ENCODE data around the gene GET4. TPM values are rescaled to one million over a fixed set of nuclear protein-coding genes. Genes with fewer than 3 reads are reported as not detected.

GET4 gene
- total and polyA plus RNA-seq, 12 donors = 38.3 to 190 (median 69.4) TPM

GRCh38 chr7:855686-856369 is 20.5 kb upstream of the GET4 start:
- Histone ChIP-seq H3K27me3 (no peaks in the 10 kb centered on the region), H3K27ac (no peak overlapping the region), H3K36me3 (replicated peaks in 1 of 2) (peaks cover 0 to 100% of the 10 kb centered on the region in 2 donors), H3K4me3 (no peak overlapping the region), H3K4me1 (replicated peaks in 1 of 2) (no peaks in the 10 kb centered on the region), H3K9me3 (replicated peaks in 1 of 3) (no peaks in the 10 kb centered on the region)
- TF ChIP-seq POLR2A (IDR thresholded peaks at IDR 0.05) (no peak), CTCF (IDR thresholded peaks at IDR 0.05) (no peak)
- intact Hi-C loops (cut with DNase I) = no loop called here
- WGBS, 4 donors = 90 to 92% (median 91%) methylated on average over 15 to 29 of the region's 29 CpGs
- DNase-seq = no peak

- H3K4me3 ChIP-seq = no peak overlapping the region
- DNase-seq = no peak
- H3K27ac ChIP-seq = no peak overlapping the region
- TF ChIP-seq POLR2A (IDR thresholded peaks at IDR 0.05) = no peak
- TF ChIP-seq CTCF (IDR thresholded peaks at IDR 0.05) = no peak
- no peaks in the 10 kb centered on the region for H3K27me3 ChIP-seq
- H3K9me3 ChIP-seq (replicated peaks in 1 of 3) = no peaks in the 10 kb centered on the region
- 83 to 92% (median 87%) methylated on average over 15 to 30 of the region's 30 CpGs for WGBS, 4 donors
- peaks cover 0 to 100% of the 10 kb centered on the region in 2 donors for H3K36me3 ChIP-seq (replicated peaks in 1 of 2)
- no peaks in the 10 kb centered on the region for H3K4me1 ChIP-seq (replicated peaks in 1 of 2)
- intact Hi-C loops (cut with DNase I) = no loop called here
Measured at GRCh38 chr7:856444-857095, 19.8 kb upstream of the GET4 start.

- Histone ChIP-seq H3K9me3 (replicated peaks in 1 of 3) (no peaks in the 10 kb centered on the region), H3K27me3 (no peaks in the 10 kb centered on the region), H3K4me3 (no peak overlapping the region), H3K27ac (no peak overlapping the region), H3K4me1 (replicated peaks in 1 of 2) (no peaks in the 10 kb centered on the region), H3K36me3 (replicated peaks in 1 of 2) (peaks cover 0 to 100% of the 10 kb centered on the region in 2 donors)
- WGBS, 4 donors = 85 to 95% (median 85%) methylated on average over 9 of the region's 9 CpGs
- TF ChIP-seq CTCF (IDR thresholded peaks at IDR 0.05) (no peak), POLR2A (IDR thresholded peaks at IDR 0.05) (no peak)
- DNase-seq = no peak
- intact Hi-C loops (cut with DNase I) = no loop called here
Measured at GRCh38 chr7:857661-858060, 18.7 kb upstream of the GET4 start.

GRCh38 chr7:859359-860030 is 16.9 kb upstream of the GET4 start:
- H3K4me3 ChIP-seq = no peak overlapping the region
- no peak for TF ChIP-seq CTCF (IDR thresholded peaks at IDR 0.05)
- TF ChIP-seq POLR2A (IDR thresholded peaks at IDR 0.05) = no peak
- no peak overlapping the region for H3K27ac ChIP-seq
- WGBS, 4 donors = 81 to 90% (median 86%) methylated on average over 16 of the region's 16 CpGs
- H3K27me3 ChIP-seq = no peaks in the 10 kb centered on the region
- H3K9me3 ChIP-seq (replicated peaks in 1 of 3) = no peaks in the 10 kb centered on the region
- no peaks in the 10 kb centered on the region for H3K4me1 ChIP-seq (replicated peaks in 1 of 2)
- no peak for DNase-seq
- peaks cover 0 to 92% of the 10 kb centered on the region in 2 donors for H3K36me3 ChIP-seq (replicated peaks in 1 of 2)
- intact Hi-C loops (cut with DNase I) = no loop called here

Measured in adrenal gland (tissue), 12 donors.